Measurements from ENCODE around the gene REEP1.
"Not testable (repeated sequence)": the region's sequence is repeated elsewhere in the genome, so short reads cannot be mapped to it uniquely, and the experiment has no call there.

The REEP1 gene

DNA sequence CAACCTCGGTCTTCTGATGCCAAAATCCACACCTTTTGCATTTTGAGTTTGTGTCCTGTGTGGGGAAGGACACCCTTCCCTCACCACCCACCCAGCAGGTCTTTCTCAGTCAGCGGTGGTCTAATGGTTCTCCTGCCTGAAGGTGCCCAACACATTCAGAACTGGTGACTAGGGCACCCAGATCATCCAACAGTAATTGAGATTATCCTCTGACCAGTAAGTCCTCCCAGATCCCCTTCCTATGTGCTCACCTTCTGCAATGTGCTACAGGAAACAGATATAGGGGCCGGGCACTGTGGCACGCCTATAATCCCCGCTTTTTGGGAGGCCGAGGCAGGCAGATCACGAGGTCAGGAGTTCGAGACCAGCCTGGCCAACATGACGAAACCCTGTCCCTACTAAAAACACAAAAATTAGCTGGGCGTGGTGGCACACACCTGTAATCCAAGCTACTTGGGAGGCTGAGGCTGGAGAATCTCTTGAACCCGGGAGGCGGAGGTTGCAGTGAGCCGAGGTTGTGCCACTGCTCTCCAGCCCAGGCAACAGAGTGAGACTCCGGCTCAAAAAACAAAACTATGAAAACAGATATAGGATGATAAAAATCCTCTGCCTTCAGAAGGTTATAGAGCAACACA, 56.2 kb downstream of the REEP1 start:
- DNase-seq = no peak

GRCh38 chr2:86280191-86280667, 57.2 kb downstream of the REEP1 start:
- DNase-seq = no peak

DNA sequence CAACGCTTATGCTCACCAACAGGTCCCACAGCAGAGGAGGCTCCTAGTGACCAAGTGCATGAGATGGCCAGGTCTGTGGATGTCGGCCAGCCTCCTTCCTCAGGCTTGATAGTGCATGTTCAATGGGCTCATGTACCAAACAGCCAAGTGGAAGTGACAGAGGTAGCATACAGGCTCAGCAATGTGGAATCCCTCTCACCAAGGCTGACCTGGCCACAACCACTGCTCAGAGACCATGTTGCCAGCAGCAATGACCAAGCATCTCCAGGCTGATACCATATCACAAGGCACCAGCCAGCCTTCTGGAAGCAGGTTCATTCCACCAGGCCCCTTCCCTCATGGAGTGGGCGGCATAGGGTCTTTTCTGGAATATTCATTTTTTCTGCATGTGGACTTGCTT, 61.5 kb downstream of the REEP1 start:
- DNase-seq = no peak

DNA sequence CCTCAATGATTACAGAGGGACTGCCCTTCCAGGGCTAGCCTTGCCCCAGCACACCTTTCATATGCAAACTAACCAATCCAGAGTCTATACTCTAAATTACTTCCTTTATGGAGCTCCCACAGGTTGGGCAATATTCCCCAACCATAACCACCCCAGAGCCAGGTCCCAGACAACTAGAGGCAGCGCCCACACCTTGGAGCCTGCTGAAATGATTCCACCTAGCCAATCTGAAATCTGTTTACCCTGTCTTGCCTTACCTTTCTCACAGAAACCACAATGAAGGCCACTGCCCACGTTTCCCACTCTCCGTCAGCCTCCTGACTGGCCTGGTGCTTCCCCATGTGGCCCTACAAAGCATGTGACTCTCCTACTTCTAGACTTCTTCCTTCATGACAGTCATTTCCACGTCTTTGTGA, 62.0 kb downstream of the REEP1 start:
- no peak for DNase-seq

GRCh38 chr2:86274918-86275275, 62.5 kb downstream of the REEP1 start:
- peak; percentile 99 for DNase-seq

DNA sequence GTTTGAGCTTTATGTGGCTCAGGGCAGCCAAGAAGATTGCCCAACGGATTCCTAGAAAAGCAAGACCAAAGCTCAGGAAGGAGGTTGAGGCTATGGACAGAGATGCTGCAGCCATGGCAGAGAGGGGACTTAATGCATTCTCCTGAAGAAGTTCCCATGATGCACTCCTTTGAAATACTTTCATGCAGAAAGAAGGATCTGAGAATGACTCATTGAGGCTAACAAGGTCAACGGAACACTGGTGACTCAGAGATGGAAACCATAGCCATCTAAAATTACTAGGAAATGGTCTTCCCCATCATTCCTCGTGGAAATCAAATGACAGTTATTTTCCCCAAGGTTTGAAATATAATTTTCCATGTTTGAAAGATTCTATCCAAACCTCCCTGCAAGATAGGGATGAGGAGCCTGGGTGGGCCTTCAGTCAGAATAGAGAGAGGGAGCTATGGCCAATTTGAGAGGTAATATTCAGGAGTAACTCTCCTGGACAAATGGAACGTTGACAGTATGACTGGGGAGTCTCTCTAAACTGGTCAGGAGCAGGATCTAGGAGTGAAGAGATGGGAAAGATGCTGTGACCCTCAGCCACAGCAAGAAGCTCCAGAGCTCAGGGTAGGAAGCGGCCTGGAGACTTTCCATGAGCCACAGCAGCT, 63.0 kb downstream of the REEP1 start:
- no peak for DNase-seq

DNA sequence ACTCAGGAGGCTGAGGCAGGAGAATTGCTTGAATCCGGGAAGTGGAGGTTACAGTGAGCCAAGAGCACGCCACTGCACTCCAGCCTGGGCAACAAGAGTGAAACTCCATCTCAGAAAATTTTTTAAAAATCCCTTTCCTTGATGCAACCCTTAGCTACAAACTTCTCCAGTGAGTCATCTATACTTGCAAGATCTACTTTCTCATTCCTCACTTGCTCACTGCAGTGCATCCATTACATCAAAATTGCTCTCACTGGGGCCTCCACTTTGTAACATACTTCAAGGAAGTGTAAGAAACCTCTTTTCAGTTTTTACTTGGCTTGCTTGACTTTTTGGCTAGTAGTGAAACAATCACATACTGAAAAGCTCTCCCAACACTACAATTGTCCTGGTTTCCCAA, 65.3 kb downstream of the REEP1 start:
- no peak for DNase-seq

- no peak for DNase-seq
These were observed 66.2 kb downstream of the REEP1 start for GRCh38 chr2:86271248-86271647.

- no peak for DNase-seq
These were observed 73.5 kb downstream of the REEP1 start for GRCh38 chr2:86263956-86264355.

DNA sequence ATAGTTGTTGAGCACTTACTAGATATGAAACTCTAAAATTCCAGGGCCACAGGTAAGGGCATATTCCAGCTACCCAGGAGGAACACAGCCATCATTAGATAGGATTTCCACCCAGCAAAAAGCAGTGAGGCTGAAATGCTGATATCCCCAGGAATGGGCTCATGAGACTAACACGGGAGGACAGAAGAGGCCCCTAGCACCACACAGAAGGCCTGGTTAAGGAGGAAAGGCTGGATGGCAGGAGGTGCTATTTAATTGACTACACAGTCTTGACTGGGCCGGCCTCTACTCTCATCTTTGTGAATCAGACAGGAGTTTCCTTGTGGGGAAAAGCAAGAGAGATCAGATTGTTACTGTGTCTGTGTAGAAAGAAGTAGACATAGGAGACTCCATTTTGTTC, 76.4 kb downstream of the REEP1 start:
- DNase-seq = peak; percentile 76

DNA sequence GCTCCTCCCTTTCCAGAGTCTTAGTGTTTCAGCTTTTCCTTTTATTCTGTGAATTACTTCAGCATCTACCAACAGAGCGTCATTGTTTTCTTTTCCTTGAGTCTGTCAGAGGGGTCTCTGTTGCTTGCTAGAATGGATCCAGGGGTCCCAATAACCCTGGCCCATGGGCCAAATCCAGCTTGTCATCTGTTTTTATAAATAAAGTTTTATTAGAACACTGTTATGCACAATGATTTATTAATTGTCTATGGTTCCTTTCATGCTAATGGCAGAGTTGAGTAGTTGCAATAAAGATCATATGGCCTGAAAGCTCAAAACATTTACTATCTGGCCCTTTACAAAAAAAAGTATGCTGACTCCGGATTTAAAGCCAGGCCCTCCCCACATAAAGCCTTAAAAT, 79.3 kb downstream of the REEP1 start:
- DNase-seq = no peak

DNA sequence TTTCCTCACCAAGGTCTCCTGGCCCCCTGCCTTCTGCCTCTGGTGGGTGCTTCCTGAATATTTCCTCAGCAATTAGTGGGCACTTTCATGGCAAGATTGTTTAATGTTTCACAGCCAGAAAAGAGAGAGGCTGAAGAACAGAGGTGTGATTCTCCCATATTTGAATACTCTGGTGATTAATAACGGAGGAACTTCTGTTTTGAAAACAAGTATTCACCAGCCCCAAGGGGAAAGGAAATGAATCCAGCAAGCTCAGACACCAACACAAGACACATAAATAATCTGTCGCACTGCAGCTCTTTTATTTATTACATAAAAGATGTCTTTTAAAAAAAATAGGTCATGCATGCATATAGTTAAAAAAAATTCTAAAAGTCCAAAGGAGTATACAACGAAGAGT, 80.4 kb downstream of the REEP1 start:
- DNase-seq = no peak

GRCh38 chr2:86256300-86256699, 81.1 kb downstream of the REEP1 start:
- no peak for DNase-seq

DNA sequence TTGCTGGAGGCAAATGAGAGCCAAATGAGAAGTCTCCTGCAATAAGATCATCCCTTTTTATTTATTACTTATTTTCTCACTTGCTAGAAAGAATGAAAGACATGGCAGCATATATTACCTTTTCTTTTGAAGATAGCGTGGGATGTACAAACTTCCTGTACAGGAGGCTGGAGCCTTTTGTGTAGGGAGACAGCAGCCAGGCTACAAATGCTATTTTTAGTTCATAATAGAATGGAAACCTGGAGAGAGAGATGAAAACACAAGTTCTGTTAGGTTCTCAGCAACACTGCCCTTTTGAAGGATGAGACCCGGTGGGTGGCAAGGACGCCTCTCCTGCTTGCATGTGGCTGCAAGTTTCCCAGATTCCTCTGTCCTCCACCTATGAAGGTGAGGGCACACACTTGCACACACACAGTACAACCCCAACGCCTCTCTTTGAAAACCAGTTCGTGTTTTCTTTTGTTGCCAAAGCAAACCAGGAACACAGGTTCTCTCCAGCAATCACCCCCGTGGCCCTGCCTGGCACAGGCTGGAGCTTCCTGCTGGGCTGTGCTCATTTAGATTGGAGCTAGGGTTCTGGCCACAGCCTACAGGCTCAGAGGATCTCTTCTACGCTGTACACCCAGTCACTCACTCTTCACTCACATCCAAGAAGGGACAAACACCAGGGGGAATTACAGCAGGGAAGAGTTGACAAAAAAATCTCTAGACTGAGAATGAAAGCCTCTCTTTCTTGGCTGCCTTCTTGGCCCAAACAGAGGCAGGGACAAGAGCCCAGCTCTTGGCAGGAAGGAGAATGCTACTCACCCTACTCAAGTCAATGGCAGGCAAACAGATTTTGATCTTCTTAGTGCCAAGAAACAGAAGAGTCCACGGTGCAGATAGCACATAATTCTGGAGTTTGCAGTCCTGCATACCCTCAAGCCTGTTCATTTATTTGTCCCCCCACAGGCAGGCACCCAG, 82.6 kb downstream of the REEP1 start:
- DNase-seq = no peak

DNA sequence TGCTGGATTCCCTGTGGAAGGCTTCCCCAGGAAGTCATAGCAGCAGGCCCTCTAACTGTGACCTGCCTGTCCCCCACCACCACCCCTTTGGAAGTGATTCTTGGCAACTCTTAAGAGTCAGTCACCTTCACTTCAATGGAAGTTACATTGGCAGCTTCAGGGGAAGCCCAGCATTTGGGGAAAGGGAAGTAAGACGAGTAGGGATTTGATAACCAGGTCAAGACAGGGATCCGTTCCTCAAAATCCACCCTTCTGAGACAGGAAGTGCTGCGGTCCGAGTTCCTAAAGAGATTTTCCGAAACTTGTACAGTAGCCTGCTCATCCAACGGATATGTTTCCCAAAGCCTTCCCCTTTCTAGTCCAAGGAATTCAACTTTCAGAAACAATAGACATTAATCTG, 84.0 kb downstream of the REEP1 start:
- DNase-seq = no peak

- peak; percentile 37 for DNase-seq
These were observed 85.6 kb downstream of the REEP1 start for GRCh38 chr2:86251840-86252266.

GRCh38 chr2:86249579-86250391, 87.6 kb downstream of the REEP1 start:
- DNase-seq = peak; percentile 74

GRCh38 chr2:86249176-86249575, 88.2 kb downstream of the REEP1 start:
- DNase-seq = no peak

DNA sequence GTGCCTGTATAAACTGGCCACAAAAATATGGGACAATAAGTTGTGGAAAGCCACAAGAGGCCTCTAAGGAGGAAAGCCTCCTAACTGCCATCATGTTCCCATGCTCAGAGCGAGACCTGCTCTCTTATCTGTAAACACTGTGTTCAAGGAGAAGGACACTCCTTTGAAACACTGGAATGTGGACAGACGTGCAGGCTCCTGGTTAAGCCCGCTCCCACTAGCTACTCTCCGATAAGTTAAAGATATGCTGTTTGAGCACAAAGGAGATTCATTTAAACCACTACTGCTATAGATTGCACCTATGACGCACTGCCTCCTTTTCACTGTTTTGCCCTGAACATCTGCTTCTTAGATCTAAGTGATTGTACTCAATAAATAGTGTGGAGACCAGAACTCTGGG, 92.2 kb downstream of the REEP1 start:
- not testable (repeated sequence) for DNase-seq

- not testable (repeated sequence) for DNase-seq
These were observed 92.6 kb downstream of the REEP1 start for GRCh38 chr2:86244781-86245180.

- no peak for DNase-seq
These were observed 93.3 kb downstream of the REEP1 start for GRCh38 chr2:86243950-86244733.

GRCh38 chr2:86243272-86243671, 94.2 kb downstream of the REEP1 start:
- DNase-seq = no peak

Data from NCI-H82 (cell line).